ENCODE results near the gene CCM2.

Gene CCM2

DNA sequence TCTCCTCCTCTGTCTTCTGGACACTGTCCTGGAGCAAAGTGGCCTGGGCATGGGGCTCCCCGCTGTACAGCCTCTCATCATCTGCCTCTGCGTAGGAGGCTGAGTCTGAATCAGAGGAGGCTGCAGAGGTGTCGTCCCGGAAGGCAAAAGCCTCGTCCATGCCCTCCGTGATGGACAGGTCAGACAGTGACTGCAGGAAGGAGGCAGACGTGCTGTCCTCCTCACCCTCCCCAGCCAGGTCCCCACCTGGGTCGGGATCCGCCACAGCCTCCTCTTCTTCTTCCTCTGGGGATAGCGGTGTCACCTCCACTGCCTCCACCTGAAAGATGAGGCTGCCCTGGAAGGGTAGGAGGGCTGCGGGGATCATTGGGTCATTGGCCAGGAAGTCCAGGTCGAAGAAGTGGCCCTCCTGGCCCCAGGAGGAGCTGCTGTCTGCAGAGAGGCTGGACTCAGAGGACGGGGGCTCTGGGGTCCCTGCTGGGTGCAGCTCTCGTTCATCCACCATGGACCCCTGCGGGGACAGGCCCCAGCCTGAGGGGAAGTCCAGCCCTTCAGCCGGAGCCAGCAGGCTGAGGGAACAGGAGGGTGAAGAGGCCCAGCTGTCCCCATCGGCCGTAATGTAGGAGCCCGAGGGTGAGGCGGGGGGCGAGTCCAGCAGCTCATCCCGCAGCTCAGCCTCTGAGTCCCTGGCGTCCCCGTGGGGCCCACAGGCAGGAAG lies 85.1 kb downstream of the CCM2 start:
- DNase-seq, result peak; percentile 1

GRCh38 chr7:45085619-45086200 lies 85.7 kb downstream of the CCM2 start:
- no peak for DNase-seq

- DNase-seq, result no peak
These were observed 86.5 kb downstream of the CCM2 start for GRCh38 chr7:45086331-45087065.

DNA sequence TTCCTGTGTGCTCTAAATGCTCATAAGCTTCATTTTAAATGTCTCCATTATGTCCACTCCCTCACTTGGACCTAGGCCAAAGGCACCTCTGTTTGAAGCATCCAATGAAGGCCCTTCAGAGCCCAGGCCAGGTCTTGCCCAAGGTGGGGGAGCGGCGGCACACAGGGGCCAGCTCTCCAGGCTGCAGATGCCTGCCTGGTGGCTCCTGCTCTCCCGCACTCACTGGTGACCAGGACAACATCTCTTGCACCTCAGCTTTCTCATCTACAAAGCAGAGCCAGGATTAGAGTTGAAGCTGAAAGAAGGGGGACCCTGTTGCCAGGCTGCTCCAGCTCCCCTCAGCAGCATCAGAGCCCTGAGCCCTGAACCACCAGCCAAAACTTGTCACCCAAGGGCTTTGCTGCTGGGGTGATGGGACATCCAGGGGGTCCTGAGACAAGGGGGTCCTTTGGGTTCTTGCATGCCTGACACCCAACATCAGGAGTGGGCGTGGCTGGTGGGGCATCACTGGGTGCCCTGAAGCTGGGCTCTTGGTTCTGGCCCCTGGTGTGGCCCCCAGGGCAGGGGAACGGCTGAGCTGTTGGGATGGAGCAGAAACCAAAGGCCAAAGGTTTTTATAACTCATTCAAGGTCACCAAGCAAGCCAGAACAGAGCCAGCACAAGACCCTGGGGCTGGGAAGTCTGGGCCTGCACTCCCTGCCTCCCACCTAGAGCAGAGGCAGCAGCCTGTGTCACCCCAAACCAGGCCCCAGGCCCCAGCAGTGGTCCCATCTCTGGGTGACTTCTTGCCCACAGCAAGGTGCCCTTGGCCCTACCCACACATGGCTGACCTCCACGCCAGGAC lies 87.5 kb downstream of the CCM2 start:
- no peak for DNase-seq

DNA sequence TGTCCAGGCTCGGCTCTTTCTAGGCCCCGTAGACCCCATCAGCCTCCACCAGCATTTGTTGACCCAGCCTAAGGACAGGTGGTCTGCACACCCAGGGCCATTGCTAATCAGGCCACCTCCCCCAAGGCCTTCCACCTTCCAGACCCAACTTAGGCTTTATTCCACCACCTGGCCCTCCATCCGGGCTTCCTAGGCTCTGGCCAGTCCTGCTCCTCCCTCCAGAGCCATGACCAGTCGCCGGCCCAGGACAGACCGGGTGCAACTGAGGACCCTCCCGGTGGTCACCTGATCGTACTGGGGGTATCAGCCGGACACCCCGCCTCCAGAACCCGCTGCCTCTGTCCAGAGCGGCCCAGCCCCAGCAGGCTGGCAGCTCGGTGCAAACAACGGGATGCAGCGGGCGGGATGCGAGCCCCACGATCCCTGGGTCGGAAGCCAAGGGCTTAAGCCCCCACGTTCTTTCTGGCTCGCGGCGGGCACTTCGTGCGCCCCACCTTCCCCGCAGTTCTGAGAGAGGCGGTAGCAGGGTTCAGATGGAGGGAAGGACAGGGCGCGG lies 88.2 kb downstream of the CCM2 start:
- no peak for DNase-seq

DNA sequence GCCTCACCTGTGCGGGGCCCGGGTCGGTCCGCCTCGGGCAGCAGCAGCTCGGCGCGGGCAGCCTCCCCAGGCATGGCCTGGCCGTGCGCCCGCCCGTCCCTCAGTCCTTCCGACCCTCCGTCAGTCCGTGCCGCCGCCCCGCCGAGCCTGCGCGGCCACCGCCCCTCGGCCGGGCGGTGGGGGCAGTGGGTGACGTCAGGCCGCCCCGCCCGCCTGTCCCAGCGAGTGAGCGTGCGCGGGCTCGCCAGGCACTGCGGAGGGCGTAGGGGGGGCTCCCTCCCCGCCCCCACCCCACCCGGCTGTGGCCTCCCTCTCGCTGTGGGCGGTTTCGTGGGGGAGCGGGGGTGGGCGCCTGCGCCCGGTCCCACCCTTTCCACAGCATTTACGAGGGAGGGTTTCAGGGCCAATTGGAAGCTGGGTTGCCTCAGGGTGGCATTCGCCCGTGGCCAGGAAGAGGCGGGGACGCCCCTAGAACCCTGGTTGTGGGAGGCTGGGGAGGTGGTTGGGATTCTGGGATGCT lies 88.9 kb downstream of the CCM2 start, which contains the start of gene NACAD:
Gene NACAD, minus strand, starts transcription at position 149 of the 520 bp plus-strand sequence. Its CDS starts 75 bp downstream, at position 74.
- no peak for DNase-seq

- peak; percentile 68 for DNase-seq
These were observed 89.4 kb downstream of the CCM2 start for GRCh38 chr7:45089341-45089891.

DNA sequence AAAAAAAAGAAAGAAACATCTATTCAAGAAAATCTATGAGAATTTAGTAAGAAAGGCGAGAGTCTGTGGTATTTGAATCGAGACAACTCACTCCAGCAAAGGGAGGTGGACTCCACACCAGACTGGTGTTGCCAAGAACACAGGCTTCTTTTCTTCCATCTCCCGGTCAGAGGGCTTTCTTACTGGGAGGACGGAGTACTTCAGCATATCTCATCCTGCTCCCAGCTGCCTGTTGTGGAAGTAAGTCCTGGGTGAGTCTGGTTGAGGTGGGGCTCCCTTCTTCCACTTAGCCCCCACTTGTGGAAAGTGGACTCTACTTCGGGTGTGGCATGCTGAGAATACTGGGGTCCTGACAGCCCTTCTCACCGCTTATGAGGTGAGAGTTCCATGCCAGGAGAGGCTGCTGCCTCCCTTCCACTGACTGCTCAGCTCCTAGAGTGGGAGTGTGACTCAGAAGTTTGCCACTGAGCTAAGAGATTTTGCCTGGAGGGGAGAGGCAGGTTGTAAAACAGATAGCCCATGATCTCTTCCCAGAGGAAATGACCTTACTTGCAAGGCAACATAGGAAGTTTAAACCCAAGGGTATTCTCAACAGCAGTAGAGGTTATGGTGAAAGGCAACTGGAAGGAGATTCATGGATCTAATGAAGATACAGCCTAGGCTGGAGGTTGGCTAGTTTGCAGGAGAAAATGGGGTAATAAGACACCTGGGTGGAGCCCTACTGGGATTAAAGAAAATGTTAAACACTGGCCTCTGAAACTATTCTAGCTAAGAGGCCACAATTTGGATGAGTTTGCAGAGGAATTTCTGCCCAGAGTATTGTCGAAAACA lies 92.3 kb downstream of the CCM2 start:
- no peak for DNase-seq

DNA sequence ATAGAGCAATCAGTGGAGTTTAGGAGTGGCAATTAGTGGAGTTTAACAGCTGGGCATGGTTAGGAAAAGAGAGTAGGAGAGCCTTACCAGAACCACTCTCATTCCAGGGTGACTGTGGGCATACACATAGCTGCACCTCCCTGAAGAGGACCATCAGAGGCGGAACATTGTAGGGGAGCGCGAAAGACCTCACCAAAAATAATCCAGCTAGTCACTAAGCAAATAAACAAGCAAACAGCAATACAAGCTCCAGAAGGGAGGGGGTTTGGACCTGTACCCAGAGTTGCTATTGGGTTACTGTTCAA lies 92.9 kb downstream of the CCM2 start:
- no peak for DNase-seq

DNA sequence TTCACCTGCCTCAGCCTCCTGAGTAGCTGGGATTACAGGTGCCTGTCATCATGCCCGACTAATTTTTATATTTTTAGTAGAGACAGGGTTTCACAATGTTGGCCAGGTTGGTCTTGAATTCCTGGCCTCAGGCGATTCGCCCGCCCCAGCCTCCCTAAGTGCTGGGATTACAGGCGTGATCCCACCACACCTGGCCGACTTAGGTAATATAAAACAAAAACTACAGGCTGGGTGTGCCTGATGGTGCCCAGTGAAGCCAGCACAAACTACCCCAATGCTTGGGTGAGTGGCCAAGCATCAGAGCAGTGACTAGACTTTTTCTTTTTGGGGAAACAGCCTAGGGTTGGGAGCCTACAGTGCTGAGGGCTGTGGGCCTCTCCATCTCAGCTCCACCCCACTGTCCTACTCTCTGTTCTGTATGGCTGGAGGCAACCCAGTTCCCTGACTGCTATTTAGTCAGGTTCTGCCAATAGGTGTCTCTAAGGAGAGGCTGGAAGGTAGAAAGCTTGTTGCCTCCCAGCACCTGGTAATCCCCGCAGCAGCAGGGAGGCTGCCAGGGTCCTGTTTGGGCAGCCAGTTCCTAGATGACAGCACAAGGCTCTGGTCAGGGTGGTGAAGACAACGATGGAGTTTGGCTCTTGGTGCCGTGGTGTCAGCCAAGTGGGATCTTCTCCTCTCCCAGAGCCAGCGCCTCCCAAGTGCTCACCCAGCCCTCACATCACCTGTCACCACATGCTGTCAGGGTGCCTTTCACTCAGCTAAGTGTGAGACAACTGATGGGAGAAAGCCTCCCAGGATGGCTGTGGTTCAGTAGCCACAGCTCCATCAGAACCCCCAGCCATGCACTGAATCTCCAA lies 99.2 kb downstream of the CCM2 start:
- DNase-seq, result peak; percentile 16

DNA sequence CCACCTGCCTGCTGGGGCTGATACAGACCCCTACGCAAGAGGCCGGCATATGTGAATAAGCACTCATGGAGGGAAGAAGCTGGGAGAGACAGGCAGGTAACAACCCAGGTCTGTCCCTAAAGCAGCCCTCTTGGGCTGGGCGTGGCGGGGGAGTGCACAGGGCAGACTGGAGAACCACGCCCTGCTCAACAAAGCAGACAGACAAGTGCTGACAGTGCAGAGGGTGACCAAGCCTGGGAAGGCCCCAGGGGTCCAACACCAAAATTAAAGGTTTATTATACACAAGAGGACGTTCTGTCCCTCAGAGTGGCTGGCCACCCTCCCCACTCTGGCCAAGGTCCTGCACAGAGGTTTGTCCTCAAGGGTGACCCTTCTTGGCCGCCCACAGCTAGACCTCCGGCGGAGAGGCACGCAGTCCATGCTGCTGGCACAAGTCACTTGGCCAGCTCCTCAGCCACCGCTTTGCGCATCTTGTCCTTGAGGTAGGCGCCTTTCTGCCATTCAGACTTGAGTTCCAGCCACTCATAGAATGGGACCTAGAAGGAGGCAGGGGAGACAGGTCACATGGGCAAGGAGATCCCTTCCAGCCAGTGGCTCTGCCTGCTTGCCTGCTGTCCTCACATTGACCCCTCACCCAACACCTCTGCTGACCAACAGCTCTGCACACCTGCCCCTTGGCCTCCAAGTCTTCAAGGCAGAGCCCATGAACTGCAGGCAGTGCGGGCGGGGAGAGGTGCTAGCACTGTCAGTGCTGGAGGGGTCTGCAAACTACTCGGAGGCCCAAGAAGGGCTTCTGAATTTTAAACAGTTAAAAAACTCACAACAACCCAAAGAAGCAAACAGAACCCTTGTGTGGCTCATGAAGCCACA lies 100.1 kb downstream of the CCM2 start:
- no peak for DNase-seq

GRCh38 chr7:45100761-45101480 lies 100.9 kb downstream of the CCM2 start:
- no peak for DNase-seq

GRCh38 chr7:45101748-45102147 lies 101.7 kb downstream of the CCM2 start:
- no peak for DNase-seq

GRCh38 chr7:45102785-45103712 lies 103.0 kb downstream of the CCM2 start:
- DNase-seq, result no peak

DNA sequence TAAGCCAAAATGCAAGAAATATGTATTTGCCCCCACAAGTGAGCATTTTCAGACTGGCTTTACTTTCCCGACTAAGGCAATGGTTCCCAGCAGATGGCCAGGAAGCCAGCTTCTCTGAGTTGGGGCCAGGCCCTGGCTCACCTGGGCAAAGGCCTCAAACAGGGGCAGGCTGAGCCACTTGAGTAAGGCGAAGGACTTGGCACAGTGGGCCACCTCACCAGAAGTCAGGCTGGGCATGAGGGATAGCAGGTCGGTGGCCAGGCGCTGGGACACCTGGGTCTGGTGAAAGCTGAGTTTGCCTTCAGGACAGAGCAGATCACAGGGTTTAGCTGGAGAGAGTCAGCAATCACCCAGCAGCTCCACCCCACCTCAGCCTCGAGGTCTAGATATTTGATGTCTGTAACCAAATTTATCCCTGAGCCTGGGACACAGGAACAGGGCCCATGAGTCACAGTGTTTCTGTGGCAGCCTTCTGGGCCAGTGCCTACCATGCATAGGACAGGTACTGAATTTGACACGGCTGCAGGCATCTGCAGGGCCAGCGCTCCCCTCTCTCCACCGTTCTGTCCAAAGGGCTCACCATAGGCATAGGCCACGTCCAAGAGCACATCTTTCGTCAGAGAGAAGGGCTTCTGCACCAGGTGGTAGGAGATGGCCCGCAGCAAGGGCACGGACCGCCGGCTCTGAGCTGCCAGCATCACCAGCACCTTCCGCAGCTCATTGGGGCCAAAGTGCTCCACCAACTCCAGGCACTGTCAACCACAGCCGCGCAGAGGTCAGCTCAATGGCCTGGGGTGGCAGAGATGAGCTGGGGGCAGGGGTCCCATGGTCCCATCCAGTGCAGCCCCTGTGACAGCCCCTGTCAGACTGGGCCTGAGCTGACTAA lies 104.2 kb downstream of the CCM2 start:
- no peak for DNase-seq

DNA sequence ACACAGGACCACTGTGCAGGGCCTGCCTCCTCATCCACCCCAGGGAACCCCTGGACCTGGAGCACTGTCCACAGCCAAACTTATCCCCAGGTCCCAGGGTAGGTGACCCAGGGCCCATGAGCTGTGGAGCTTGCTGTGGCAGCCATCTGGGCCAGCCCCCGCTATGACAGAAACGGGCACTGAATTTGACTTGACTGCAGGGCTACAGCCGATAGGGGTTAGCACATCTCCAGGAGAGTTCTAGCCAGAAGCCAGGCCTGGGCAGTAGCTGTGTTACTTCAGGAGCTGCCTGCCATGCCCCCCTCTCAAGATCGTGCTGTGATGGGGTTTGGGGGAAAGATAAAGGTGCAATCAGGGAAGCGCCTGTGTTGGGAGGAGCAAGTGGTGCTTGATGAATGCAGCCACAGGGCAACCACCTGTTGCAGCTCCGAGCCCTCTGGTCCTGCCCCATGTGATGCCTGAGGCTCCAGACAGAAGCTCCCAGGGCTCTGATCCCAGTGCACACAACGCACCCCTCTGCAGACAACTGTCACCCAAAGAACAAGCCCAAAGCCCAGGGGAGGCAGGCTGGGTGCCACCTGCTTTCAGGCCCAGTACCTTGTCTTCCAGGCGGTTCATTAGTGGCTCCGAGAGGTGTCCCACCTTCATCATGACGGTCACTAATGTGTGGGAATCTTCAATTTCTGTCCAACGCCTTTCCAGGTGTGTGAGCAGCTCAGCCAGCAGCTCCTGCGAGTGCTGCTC lies 105.0 kb downstream of the CCM2 start:
- no peak for DNase-seq
